ENCODE results near the gene ERBB2. TPM values are rescaled to one million over a fixed set of nuclear protein-coding genes. Genes with fewer than 3 reads are reported as not detected.
"Not testable (repeated sequence)": the region's sequence is repeated elsewhere in the genome, so short reads cannot be mapped to it uniquely, and the experiment has no call there.

Gene ERBB2
- total RNA-seq, 1 donor from 2014 or later, result 75.2 TPM

- no peak overlapping the region for H3K27ac ChIP-seq
- no peaks in the 10 kb centered on the region for H4K20me1 ChIP-seq (ENCODE audit: low read depth)
- H3F3A ChIP-seq (ENCODE audit: low read depth), result no peaks in the 10 kb centered on the region
- no peak overlapping the region for H3K4me3 Mint-ChIP-seq
- no peaks in the 10 kb centered on the region for H3K36me3 Mint-ChIP-seq
- no peak overlapping the region for H3K27ac Mint-ChIP-seq
- H3K9me3 Mint-ChIP-seq, result no peaks in the 10 kb centered on the region
- no peaks in the 10 kb centered on the region for H3K27me3 ChIP-seq
- H3K36me3 ChIP-seq, result no peaks in the 10 kb centered on the region
- no peaks in the 10 kb centered on the region for H3K9me3 ChIP-seq (ENCODE audit: low read depth)
- H3K27me3 Mint-ChIP-seq (ENCODE audit: insufficient read depth, low read depth), result peaks cover 13% of the 10 kb centered on the region
- no peak overlapping the region for H3K4me3 ChIP-seq
- peaks cover 5% of the 10 kb centered on the region for H3K4me1 Mint-ChIP-seq
- TF ChIP-seq CTCF (IDR thresholded peaks at IDR 0.05), result no peak
- TF ChIP-seq EZH2 (IDR thresholded peaks at IDR 0.05), result no peak
- no peak for TF ChIP-seq EZH2phosphoT487 (IDR thresholded peaks at IDR 0.05)
- no peaks in the 10 kb centered on the region for H3K79me2 ChIP-seq (ENCODE audit: low read depth)
- H3K9ac ChIP-seq, result no peak overlapping the region
- no peak overlapping the region for H3K4me2 ChIP-seq
- no peak for DNase-seq (ENCODE audit: low spot score)
- no peak overlapping the region for H2AFZ ChIP-seq (replicated peaks)
- peaks cover 8% of the 10 kb centered on the region for H3K4me1 ChIP-seq
These were observed 62.1 kb downstream of the ERBB2 start for GRCh38 chr17:39761861-39762496.

GRCh38 chr17:39763051-39763820 is 63.4 kb downstream of the ERBB2 start:
- Histone ChIP-seq H3K27me3 (no peaks in the 10 kb centered on the region), H3K36me3 (no peaks in the 10 kb centered on the region), H3K4me2 (no peak overlapping the region), H3K9me3 (ENCODE audit: low read depth) (no peaks in the 10 kb centered on the region), H4K20me1 (ENCODE audit: low read depth) (no peaks in the 10 kb centered on the region), H3K79me2 (ENCODE audit: low read depth) (no peaks in the 10 kb centered on the region), H3K4me3 (no peak overlapping the region), H3F3A (ENCODE audit: low read depth) (no peaks in the 10 kb centered on the region), H3K27ac (no peak overlapping the region), H2AFZ (replicated peaks) (no peak overlapping the region), H3K4me1 (peaks cover 8% of the 10 kb centered on the region), H3K9ac (no peak overlapping the region)
- H3K9me3 Mint-ChIP-seq, result no peaks in the 10 kb centered on the region
- H3K27ac Mint-ChIP-seq, result peak overlapping the region; percentile 69
- H3K27me3 Mint-ChIP-seq (ENCODE audit: insufficient read depth, low read depth), result peaks cover 16% of the 10 kb centered on the region
- DNase-seq (ENCODE audit: low spot score), result no peak
- peaks cover 5% of the 10 kb centered on the region for H3K4me1 Mint-ChIP-seq
- TF ChIP-seq EZH2phosphoT487 (IDR thresholded peaks at IDR 0.05) (no peak), EZH2 (IDR thresholded peaks at IDR 0.05) (no peak), CTCF (IDR thresholded peaks at IDR 0.05) (no peak)
- H3K4me3 Mint-ChIP-seq, result no peak overlapping the region
- no peaks in the 10 kb centered on the region for H3K36me3 Mint-ChIP-seq

DNA sequence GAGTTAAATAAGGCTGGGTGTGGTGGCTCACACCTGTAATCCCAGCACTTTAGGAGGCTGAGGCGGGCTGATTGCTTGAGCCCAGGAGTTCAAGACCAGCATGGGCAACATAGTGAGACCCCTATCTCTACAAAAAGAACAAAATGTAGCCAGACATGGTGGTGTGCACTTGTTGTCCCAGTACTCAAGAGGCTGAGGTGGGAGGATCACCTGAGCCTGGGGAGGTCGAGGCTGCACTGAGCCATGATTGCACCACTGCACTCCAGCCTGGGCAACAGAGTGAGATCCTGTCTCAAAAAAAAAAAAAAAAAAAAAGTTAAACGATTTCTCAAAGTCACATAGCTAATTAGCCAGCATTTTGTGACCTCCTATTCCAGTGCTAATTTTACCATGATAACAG is 64.3 kb downstream of the ERBB2 start:
- H3K27me3 ChIP-seq; H3K4me3 ChIP-seq; H4K20me1 ChIP-seq (ENCODE audit: low read depth); DNase-seq (ENCODE audit: low spot score); H3K36me3 Mint-ChIP-seq; H3K9ac ChIP-seq; H3F3A ChIP-seq (ENCODE audit: low read depth); H2AFZ ChIP-seq (replicated peaks); H3K4me3 Mint-ChIP-seq; H3K4me1 Mint-ChIP-seq; H3K9me3 ChIP-seq (ENCODE audit: low read depth); H3K36me3 ChIP-seq; H3K9me3 Mint-ChIP-seq; H3K27me3 Mint-ChIP-seq (ENCODE audit: insufficient read depth, low read depth); H3K4me1 ChIP-seq; H3K79me2 ChIP-seq (ENCODE audit: low read depth); H3K27ac ChIP-seq; H3K4me2 ChIP-seq; H3K27ac Mint-ChIP-seq: not testable (repeated sequence)

GRCh38 chr17:39765175-39765574 is 65.3 kb downstream of the ERBB2 start:
- no peak for TF ChIP-seq EZH2phosphoT487 (IDR thresholded peaks at IDR 0.05)
- TF ChIP-seq CTCF (IDR thresholded peaks at IDR 0.05), result no peak
- TF ChIP-seq EZH2 (IDR thresholded peaks at IDR 0.05), result no peak
- no peaks in the 10 kb centered on the region for H4K20me1 ChIP-seq (ENCODE audit: low read depth)
- H3K4me2 ChIP-seq, result no peak overlapping the region
- Mint-ChIP-seq H3K27ac (no peak overlapping the region), H3K4me3 (no peak overlapping the region), H3K36me3 (no peaks in the 10 kb centered on the region), H3K9me3 (no peaks in the 10 kb centered on the region), H3K4me1 (peaks cover 5% of the 10 kb centered on the region), H3K27me3 (ENCODE audit: insufficient read depth, low read depth) (peaks cover 3% of the 10 kb centered on the region)
- H3K9me3 ChIP-seq (ENCODE audit: low read depth), result no peaks in the 10 kb centered on the region
- no peak for DNase-seq (ENCODE audit: low spot score)
- H3K4me1 ChIP-seq, result peaks cover 8% of the 10 kb centered on the region
- H3K27ac ChIP-seq, result no peak overlapping the region
- H3K27me3 ChIP-seq, result no peaks in the 10 kb centered on the region
- H3K36me3 ChIP-seq, result no peaks in the 10 kb centered on the region
- H3F3A ChIP-seq (ENCODE audit: low read depth), result no peaks in the 10 kb centered on the region
- H3K79me2 ChIP-seq (ENCODE audit: low read depth), result no peaks in the 10 kb centered on the region
- H2AFZ ChIP-seq (replicated peaks), result no peak overlapping the region
- no peak overlapping the region for H3K4me3 ChIP-seq
- no peak overlapping the region for H3K9ac ChIP-seq

Measured in neural progenitor cell (in vitro differentiated cells).